ENCODE results near the gene LOXL3.

Gene LOXL3

DNA sequence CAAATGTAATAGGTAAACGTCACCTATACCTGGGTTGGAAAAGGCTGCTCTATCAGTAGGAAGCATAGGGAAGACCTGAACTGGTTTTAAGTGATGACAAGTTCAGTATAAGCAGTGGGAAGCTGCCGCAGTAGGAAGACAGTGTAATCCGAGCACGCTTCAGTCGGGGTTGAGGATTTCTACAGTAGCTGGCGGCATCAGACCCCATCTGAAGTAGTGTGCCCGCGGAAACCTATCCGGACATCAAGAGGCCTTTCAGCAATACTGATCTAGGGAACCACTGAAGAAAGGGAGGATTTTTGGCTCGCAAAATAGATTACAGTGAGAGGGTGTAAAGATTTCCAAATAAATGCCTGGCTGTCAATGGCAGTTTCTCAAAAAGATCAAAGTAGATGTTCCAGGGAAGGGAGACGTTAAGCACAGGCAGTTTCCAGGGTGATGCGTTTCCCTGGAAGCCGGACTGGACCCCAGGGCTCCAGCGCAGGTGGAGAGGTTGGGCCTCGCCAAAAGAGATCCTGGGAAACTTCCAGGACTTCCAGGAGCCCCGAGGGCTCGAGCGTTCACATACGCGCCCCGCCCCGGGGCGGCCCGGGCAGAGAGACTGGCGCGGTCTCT, 5.3 kb downstream of the LOXL3 start:
- TF ChIP-seq CTCF (conservative IDR thresholded peaks at IDR 0.05; ENCODE audit: low read depth): no peak
- ChIA-PET CTCF (interaction anchor here (0.5 to 0.7 kb wide), 2 partner anchors 78 to 98 kb away, joined by 3 to 5 read pairs; no protein-coding TSS in a partner anchor), POLR2A (ENCODE audit: low non-redundant PET) (no interaction called here)
- peak overlapping the region; percentile 65 for H3K27ac ChIP-seq
- no peak for DNase-seq (ENCODE audit: low spot score)

DNA sequence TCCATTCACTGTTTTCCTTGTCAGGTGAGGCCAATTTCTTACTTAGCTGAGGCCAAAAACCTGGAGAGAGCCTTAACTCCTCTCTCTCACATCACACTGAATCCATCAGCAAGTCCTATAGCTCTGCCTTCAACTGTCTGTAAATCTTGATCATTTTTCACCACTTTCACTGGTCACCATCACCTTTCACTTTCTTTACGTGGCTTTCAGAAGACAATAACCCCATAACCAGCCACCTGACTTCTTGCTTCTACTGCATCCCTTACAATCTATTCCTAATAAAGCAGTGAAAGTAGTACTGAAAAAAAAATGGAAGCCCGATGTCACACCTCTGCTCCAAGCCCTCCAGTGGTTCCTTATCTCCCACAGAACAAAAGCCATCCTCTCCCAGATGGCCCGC, 7.7 kb downstream of the LOXL3 start:
- H3K27ac ChIP-seq: no peak overlapping the region
- POLR2A ChIA-PET (ENCODE audit: low non-redundant PET): no interaction called here
- no peak for TF ChIP-seq CTCF (conservative IDR thresholded peaks at IDR 0.05; ENCODE audit: low read depth)
- CTCF ChIA-PET: interaction anchor here (0.7 kb wide), 1 partner anchor 296 kb away, joined by 4 read pairs; no protein-coding TSS in a partner anchor
- DNase-seq (ENCODE audit: low spot score): no peak

- POLR2A ChIA-PET (ENCODE audit: low non-redundant PET): no interaction called here
- no peak for DNase-seq (ENCODE audit: low spot score)
Observed at GRCh38 chr2:74544634-74545033, 9.1 kb downstream of the LOXL3 start.

DNA sequence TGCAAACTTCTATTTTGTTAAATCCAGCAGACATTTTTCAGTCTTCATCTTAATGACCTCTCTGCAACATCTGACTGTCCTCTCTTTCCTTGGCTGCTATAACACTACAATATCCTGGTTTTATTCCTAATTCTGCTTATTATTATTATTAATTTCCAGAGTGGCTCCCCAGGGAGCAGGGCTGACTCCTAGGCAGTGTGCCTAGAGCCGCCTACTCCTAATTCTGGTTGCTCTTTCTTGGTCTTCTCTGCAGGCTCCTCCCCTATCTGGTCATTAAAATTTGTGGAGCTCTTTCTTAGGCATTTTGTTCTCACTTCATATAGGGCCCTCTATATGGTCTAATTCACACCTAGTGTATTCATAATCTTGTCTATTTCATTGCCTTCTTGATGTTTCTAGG, 10.8 kb downstream of the LOXL3 start:
- POLR2A ChIA-PET (ENCODE audit: low non-redundant PET): no interaction called here
- no peak for DNase-seq (ENCODE audit: low spot score)
- TF ChIP-seq CTCF (conservative IDR thresholded peaks at IDR 0.05; ENCODE audit: low read depth): no peak
- H3K27ac ChIP-seq: no peak overlapping the region
- CTCF ChIA-PET: no interaction called here

More at GRCh38 chr2:74544634-74545033, 9.1 kb downstream of the LOXL3 start:
- CTCF ChIA-PET: interaction anchor here (0.6 to 1.1 kb wide), 5 partner anchors 9 to 193 kb away, joined by 3 to 6 read pairs (median 3); partner anchors contain the start of gene LOXL3
- no peak; the same call in 1 of the 2 replicates for TF ChIP-seq CTCF (conservative IDR thresholded peaks at IDR 0.05; ENCODE audit: low read depth)
- no peak overlapping the region for H3K27ac ChIP-seq

DNA sequence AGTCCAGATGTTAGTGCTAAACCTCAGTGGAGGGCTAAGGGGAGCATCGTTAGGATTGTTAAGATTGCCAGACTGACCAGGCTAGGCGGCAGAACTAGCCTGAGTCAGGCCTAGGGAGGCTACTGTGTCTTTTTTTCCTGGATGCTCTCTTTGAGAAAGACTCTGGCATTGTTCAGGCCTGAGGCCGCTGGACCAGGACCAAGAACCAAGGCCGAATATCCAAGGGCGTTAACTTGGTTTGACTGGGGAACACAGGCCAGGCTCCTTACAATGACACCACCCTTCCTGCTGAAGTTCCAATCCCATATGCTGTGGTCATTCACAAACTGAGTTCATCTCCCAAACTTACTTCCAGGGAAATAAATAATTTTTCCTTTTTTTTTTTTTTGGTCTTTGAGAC, 13.5 kb downstream of the LOXL3 start:
- no peak for TF ChIP-seq CTCF (conservative IDR thresholded peaks at IDR 0.05; ENCODE audit: low read depth)
- no peak overlapping the region for H3K27ac ChIP-seq
- DNase-seq (ENCODE audit: low spot score): no peak
- POLR2A ChIA-PET (ENCODE audit: low non-redundant PET): no interaction called here
- CTCF ChIA-PET: interaction anchor here (0.6 kb wide), 1 partner anchor 33 kb away, joined by 3 read pairs; the partner anchor contains the start of gene PCGF1

DNA sequence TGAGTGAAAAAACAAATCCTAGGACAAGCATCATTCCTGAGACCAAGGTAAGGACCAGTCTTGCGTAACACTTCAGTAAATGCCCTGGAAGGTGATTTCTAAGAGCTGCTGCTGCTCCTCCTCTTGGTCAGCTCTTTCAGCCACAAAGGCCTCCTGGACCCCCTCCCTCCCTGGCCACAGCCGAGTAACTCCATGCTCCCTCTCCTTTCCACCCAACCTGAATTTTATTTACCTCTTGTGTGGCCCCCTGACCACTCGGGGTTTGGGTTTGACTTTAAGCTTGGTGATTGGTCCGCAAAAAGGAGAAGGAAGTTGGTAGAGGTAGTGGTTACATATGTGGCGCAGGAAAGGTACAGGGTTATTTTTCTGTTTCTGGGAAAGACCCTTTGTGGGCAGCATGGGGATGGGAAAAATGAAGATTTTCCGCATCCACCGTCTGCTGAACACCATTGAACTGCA, 14.8 kb downstream of the LOXL3 start:
- H3K27ac ChIP-seq: no peak overlapping the region
- no peak for TF ChIP-seq CTCF (conservative IDR thresholded peaks at IDR 0.05; ENCODE audit: low read depth)
- CTCF ChIA-PET: interaction anchor here (0.6 kb wide), 1 partner anchor 61 kb away, joined by 3 read pairs; no protein-coding TSS in a partner anchor
- POLR2A ChIA-PET (ENCODE audit: low non-redundant PET): no interaction called here
- DNase-seq (ENCODE audit: low spot score): no peak
